ENCODE measurements around the gene MEGF10.
"Not testable (repeated sequence)": the region's sequence is repeated elsewhere in the genome, so short reads cannot be mapped to it uniquely, and the experiment has no call there.

Gene MEGF10

GRCh38 chr5:127298656-127299055, 8.1 kb downstream of the MEGF10 start:
- no peak for FAIRE-seq

DNA sequence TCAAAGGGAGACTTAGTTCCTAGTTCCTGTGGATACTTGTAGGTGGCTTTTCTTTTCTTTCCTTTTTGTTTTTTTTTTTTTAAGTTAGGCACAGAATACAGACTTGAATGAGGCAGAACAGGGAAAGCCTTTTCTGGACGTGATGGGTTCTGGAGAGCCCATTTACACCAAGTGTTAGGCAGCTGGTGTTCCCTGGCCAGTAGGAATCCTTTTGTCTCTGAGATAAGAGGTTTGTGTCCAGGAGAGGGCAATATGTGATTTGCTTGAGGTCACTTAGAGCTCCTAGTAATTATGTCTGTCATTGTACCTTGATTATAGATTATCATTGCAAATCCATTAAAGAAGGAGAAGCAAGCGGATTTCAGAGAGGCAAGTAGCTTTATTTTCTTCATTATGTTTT, 9.1 kb downstream of the MEGF10 start:
- no peak for FAIRE-seq

GRCh38 chr5:127302509-127302908, 11.9 kb downstream of the MEGF10 start:
- FAIRE-seq = no peak

- FAIRE-seq = no peak
Observed at GRCh38 chr5:127303404-127303803, 12.8 kb downstream of the MEGF10 start.

GRCh38 chr5:127305493-127305892, 14.9 kb downstream of the MEGF10 start:
- no peak for FAIRE-seq

DNA sequence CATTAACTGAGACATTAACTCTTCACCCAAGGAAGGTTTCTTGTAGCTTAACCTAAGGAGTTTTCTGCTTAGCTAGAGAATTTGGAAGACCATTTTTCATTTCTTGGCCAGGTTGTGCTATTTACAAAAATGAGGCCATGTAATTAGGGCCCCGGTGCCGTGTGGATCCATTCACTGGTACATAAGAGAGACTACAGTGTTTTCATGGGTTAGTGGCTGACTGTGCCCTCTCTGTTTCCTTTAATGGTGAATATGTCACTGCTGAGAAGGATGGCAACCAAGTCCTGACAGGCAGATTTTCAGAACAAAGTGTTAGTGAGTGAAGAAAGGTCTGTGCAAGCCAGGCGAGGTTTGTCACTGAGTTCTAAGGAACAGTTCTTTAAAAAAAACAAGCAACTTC, 15.4 kb downstream of the MEGF10 start:
- FAIRE-seq = no peak

DNA sequence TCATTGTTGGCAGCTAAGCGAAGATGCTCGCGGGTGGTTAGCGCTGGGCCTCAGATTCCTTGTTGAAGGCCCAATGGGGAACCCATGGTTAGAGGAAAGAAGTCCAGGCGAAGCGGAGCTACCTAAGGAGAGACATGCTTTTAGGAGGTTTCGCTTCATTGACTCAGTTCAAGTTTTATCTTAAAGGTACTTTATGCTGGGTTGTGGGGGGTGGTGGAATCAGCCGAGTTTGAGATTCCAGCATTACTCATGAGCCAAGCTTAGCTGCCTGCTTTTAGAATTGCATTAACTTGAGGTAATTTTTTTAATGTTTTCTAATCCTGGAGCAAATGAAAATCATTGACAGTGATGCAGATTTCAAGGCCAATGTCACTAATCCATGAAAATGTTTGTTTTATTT, 16.1 kb downstream of the MEGF10 start:
- no peak for FAIRE-seq

- FAIRE-seq = no peak
Observed at GRCh38 chr5:127307868-127308267, 17.3 kb downstream of the MEGF10 start.

GRCh38 chr5:127308325-127308724, 17.7 kb downstream of the MEGF10 start:
- FAIRE-seq = not testable (repeated sequence)

GRCh38 chr5:127308945-127309344, 18.3 kb downstream of the MEGF10 start:
- FAIRE-seq = no peak

- no peak for FAIRE-seq
Observed at GRCh38 chr5:127311349-127311748, 20.8 kb downstream of the MEGF10 start.

DNA sequence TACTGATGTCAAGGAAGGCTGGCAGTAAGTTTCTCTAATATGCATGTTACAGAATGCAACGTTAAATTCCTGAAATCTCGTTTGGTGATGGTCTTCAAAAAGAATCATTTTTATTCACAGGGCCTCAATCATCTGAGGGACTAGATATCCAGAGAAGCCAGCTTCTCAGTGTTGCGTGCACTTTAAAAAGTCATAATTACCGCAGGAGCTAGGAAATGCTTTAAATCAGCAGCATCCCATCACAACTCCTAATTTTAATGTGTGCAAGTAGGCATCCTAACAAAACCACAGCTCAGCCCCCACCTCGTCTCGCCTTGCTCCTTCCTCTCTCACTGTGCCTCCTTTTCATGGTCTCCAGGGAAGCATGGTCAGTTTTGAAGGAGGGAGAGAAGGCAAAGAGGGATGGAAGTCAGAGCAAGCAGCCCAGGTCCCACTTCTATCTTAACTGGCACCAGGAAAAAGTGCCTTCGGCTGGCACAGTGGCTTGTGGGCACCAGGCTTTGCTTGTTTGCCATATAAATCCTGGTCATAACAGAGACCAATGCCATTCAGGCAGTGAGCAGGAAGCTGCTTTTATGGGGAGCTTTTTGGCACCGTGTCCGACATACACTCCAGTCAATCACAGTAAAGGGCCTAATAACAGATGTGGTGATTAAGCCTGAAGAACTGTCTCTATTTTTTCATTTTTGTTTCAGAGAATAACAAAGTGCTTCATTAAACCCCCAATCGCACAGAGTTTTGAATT, 21.4 kb downstream of the MEGF10 start:
- FAIRE-seq = no peak

- FAIRE-seq = no peak
Observed at GRCh38 chr5:127313379-127313778, 22.8 kb downstream of the MEGF10 start.

GRCh38 chr5:127313847-127314473, 23.4 kb downstream of the MEGF10 start:
- no peak for FAIRE-seq

- no peak for FAIRE-seq
Observed at GRCh38 chr5:127316011-127316410, 25.4 kb downstream of the MEGF10 start.

DNA sequence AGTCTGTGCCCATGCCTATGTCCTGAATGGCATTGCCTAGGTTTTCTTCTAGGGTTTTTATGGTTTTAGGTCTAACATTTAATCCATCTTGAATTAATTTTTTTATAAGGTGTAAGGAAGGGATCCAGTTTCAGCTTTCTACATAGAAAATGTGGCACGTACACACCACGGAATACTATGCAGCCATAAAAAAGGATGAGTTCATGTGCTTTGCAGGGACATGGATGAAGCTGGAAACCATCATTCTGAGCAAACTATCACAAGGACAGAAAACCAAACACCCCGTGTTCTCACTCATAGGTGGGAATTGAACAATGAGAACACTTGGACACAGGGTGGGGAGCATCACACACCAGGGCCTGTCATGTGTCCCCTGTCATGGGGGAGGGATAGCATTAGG, 26.8 kb downstream of the MEGF10 start:
- not testable (repeated sequence) for FAIRE-seq

DNA sequence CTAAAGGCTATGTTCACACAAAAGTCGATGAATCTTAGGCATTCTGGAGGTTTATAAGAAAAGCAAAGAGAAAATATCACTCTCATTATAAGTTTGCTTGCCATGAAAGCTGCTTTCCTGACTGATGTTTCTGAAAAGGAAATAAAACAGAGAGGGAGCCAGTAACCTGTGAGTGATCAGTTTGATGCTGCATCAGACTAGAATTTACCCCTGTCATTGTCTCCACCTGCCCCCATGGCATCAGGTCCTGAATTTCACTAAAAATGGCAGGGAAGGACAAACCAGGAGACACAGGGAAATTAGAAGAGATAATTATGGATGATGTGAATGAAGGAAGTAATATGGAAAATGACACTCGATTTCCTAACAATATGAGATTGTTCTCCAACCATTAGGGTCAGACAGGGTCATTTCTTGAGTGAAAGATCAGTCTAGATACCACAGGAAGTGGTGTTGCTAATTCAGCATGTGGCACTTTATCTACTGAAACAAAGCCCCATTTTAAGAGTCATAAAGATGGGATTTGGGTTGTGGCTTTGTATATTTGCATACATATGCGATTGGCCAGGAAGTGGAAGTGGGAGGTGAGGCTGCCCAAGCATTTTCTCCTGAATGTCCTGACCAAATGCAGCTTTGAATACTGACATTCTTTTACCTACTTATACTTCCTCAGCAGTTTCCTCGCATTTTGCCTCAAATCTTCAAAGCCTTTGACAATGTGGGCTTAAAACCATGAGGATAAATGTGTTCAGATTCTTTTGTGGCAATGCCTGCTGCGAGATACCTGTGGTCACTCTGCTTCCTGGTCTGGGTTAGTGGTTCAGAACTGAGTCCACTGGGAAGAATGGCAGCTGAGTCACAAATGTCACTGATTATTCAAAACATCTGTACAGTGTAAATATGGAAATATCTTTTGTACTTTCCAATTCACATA, 29.7 kb downstream of the MEGF10 start:
- no peak for FAIRE-seq

- FAIRE-seq = no peak
Observed at GRCh38 chr5:127321465-127321864, 30.9 kb downstream of the MEGF10 start.

GRCh38 chr5:127322403-127322802, 31.8 kb downstream of the MEGF10 start:
- no peak for FAIRE-seq

DNA sequence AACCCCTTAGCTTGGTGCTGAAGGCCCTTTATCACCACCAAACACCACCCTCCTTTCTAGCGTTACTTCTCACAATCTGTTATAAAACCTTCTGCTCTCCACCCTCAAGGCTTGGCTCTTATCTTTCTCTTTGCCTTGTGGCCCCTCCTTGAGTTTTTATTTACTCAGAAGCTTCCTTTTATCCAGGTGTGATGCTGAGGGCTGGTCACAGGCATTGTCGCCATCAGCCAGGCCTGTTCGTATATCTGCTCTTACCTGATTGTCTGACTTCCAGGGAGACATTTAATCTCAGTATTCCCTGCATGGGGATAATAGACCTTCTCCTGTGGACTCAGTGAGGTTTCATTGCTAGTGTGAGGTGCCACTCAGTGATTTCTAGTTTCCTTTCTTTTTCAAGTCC, 34.2 kb downstream of the MEGF10 start:
- FAIRE-seq = no peak

GRCh38 chr5:127326431-127326830, 35.8 kb downstream of the MEGF10 start:
- no peak for FAIRE-seq

- FAIRE-seq = no peak
Observed at GRCh38 chr5:127326976-127327755, 36.6 kb downstream of the MEGF10 start.

GRCh38 chr5:127330116-127330515, 39.5 kb downstream of the MEGF10 start:
- no peak for FAIRE-seq
